Liver (tissue), 3 donors: ENCODE data around the gene RYR1.

Source experiments
- ATF3 ChIP-seq: IDR thresholded peaks from 2 replicates; pipeline ENCODE4 v1.6.1; 2016; ENCODE audit warnings: antibody characterized with exemption
- CTCF ChIP-seq: fragments of 150-350 bp; IDR thresholded peaks from 2 replicates; pipeline ENCODE4 v1.5.1; 2017; ENCODE audit warnings: improper control_type of control experiment, low read depth, low read length; ENCODE audit not compliant: missing input control
- EGR1 ChIP-seq, 2 donors: IDR thresholded peaks; 2 replicates each; pipeline ENCODE4 v1.6.1; 2016 to 2018; ENCODE audit warnings: antibody characterized with exemption in 2 of 2, low read depth in 2 of 2
- FOXA1 ChIP-seq: IDR thresholded peaks from 2 replicates; pipeline ENCODE4 v1.6.1; 2016; ENCODE audit warnings: antibody characterized with exemption
- RAD21 ChIP-seq, 2 donors: IDR thresholded peaks; 2 replicates each; pipeline ENCODE4 v1.6.1; 2016; ENCODE audit warnings: antibody characterized with exemption in 2 of 2, mild to moderate bottlenecking in 2 of 2
- SP1 ChIP-seq: IDR thresholded peaks from 2 replicates; pipeline ENCODE4 v1.6.1; 2018; ENCODE audit warnings: antibody characterized with exemption, mild to moderate bottlenecking
- YY1 ChIP-seq: IDR thresholded peaks from 2 replicates; pipeline ENCODE4 v1.6.1; 2016; ENCODE audit warnings: antibody characterized with exemption, mild to moderate bottlenecking
- TF ChIP-seq, protein P1 (sequence below): IDR thresholded peaks from 2 replicates; pipeline ENCODE4 v1.6.1; 2016; ENCODE audit warnings: antibody characterized with exemption, mild to moderate bottlenecking
- TF ChIP-seq, protein P2 (sequence below): IDR thresholded peaks from 2 replicates; pipeline ENCODE4 v1.6.1; 2016; ENCODE audit warnings: antibody characterized with exemption
- donor health status: healthy.
- donor health status: healthy.

GRCh38 chr19:38629568-38629967, 196.1 kb downstream of the RYR1 start:
- TF ChIP-seq CTCF (no peak), SP1 (no peak), EGR1 (IDR thresholded peaks at IDR 0.05; ENCODE audit: low read depth in 2 of 2) (no peak), FOXA1 (no peak), ATF3 (no peak), RAD21 (IDR thresholded peaks at IDR 0.05) (no peak), YY1 (no peak)
- TF ChIP-seq, protein P1, sequence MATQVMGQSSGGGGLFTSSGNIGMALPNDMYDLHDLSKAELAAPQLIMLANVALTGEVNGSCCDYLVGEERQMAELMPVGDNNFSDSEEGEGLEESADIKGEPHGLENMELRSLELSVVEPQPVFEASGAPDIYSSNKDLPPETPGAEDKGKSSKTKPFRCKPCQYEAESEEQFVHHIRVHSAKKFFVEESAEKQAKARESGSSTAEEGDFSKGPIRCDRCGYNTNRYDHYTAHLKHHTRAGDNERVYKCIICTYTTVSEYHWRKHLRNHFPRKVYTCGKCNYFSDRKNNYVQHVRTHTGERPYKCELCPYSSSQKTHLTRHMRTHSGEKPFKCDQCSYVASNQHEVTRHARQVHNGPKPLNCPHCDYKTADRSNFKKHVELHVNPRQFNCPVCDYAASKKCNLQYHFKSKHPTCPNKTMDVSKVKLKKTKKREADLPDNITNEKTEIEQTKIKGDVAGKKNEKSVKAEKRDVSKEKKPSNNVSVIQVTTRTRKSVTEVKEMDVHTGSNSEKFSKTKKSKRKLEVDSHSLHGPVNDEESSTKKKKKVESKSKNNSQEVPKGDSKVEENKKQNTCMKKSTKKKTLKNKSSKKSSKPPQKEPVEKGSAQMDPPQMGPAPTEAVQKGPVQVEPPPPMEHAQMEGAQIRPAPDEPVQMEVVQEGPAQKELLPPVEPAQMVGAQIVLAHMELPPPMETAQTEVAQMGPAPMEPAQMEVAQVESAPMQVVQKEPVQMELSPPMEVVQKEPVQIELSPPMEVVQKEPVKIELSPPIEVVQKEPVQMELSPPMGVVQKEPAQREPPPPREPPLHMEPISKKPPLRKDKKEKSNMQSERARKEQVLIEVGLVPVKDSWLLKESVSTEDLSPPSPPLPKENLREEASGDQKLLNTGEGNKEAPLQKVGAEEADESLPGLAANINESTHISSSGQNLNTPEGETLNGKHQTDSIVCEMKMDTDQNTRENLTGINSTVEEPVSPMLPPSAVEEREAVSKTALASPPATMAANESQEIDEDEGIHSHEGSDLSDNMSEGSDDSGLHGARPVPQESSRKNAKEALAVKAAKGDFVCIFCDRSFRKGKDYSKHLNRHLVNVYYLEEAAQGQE, result no peak
- TF ChIP-seq, protein P2, sequence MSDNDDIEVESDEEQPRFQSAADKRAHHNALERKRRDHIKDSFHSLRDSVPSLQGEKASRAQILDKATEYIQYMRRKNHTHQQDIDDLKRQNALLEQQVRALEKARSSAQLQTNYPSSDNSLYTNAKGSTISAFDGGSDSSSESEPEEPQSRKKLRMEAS, result no peak
